Activated CD8-positive, alpha-beta memory T cell treated with anti-CD3 and anti-CD28 coated beads for 24 hours (primary cell): ENCODE data around the gene OCIAD1.
"Not testable (repeated sequence)": the region's sequence is repeated elsewhere in the genome, so short reads cannot be mapped to it uniquely, and the experiment has no call there.

Experiments used
- DNase-seq: peaks from one replicate; pipeline ENCODE4 v3.0.0-alpha.2; 2020

The OCIAD1 gene

DNA sequence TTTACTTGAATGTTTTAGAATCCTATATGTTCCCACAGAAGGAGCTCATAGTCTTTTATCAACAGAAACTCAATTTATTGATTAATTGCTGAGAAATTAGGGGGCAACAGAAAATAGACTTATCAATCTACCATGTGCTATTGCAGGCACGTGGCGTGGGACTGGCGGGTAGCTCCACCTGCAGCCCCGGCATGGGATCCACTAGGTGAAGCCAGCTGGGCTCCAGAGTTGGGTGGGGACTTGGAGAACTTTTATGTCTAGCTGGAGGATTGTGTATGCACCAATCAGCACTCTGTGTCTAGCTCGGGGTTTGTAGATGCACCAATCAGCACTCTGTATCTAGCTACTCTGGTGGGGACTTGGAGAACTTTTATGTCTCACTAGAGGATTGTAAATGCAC, 3.3 kb upstream of the OCIAD1 start:
- no peak for DNase-seq

DNA sequence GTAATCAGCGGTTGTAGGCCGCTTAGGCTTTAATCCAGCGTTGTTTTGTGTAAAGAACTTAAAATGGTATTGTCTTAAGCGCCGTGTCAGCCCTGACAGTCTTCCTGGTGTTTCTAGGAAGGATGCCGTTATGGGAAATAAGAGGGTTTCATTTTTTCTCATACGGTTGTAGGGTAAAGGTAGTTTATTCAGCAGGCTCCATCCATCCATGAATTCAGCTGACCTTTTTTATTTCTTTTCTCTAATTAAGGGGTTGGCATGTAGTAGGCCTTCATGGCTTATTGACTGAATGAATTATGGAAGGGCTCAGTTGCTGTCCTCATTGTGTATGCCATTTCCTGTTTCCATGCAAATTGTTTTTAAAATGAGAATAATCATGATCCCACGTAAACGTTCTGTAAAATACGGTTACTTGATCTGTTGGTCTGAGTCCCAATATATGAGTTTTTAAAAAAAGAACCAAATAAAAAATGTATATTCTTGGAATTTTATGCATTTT, 693 bp downstream of the OCIAD1 start:
- DNase-seq, result no peak

DNA sequence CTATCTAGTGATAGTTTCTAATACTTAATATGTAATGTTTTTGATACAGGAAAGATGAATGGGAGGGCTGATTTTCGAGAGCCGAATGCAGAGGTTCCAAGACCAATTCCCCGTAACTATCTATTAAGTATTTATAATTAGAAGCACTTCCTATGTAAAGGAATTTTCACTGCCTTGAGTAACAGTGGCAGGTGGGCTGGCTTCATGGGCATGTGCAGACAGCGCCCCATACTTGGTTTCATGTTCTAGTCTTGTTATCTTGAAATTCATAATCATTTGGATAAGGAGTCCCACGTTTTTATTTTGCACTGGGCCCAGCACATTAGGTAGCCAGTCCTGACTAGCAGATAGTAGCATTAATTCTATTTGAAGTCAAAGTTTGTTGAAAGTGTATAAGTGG, 1.7 kb downstream of the OCIAD1 start:
- DNase-seq, result no peak

DNA sequence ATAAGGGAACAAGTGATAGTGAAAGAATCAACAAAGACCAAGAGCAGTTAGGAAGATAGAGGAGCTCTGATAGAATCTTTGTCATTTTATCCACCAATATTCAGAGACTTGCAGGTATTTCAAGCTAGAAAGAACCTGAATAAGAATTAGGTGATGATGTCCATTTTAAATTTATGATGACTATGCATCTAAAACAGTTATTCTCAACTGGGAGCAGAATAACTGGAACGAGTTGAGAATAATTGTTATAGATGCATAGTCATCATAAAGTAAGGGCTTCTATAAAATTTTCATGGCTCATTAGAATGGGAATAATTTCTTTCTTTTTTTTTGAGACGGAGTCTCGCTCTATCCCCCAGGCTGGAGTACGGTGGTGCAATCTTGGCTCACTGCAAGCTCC, 5.8 kb downstream of the OCIAD1 start:
- DNase-seq, result no peak

GRCh38 chr4:48841045-48841827, 10.3 kb downstream of the OCIAD1 start:
- DNase-seq, result no peak

GRCh38 chr4:48844843-48845242, 14.0 kb downstream of the OCIAD1 start:
- DNase-seq, result no peak

GRCh38 chr4:48848799-48849198, 17.9 kb downstream of the OCIAD1 start:
- not testable (repeated sequence) for DNase-seq

DNA sequence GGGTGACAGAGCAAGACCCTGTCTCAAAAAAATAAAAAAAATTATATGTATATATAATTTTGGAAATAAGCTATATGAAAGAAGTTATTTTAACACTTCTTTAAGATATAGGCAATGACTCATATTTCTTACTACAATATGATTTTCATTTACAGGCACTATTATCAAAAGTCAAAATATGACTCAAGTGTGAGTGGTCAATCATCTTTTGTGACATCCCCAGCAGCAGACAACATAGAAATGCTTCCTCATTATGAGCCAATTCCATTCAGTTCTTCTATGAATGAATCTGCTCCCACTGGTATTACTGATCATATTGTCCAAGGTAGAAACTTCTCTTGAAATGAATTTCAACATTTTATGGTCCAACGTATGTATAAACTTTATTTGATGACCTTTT, 20.8 kb downstream of the OCIAD1 start:
- DNase-seq, result no peak

GRCh38 chr4:48853604-48854394, 22.9 kb downstream of the OCIAD1 start:
- no peak for DNase-seq

DNA sequence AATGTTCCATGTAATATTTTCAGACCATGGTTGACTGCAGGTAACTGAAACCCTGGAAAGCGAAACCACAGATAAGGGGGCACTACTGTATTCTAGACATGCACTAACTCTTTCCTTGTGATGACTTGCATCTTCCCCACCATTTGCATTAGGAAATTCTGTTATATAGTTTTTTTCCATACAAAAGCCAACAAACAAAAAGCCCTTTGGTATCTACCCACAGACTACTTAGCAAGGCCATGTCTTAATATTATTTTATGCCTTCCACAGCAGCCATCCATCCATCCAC, 23.5 kb downstream of the OCIAD1 start:
- no peak for DNase-seq

- DNase-seq, result no peak
These were observed 24.1 kb downstream of the OCIAD1 start for GRCh38 chr4:48854982-48855381.

GRCh38 chr4:48858130-48858529, 27.2 kb downstream of the OCIAD1 start:
- no peak for DNase-seq

GRCh38 chr4:48862038-48862437, 31.1 kb downstream of the OCIAD1 start:
- no peak for DNase-seq

DNA sequence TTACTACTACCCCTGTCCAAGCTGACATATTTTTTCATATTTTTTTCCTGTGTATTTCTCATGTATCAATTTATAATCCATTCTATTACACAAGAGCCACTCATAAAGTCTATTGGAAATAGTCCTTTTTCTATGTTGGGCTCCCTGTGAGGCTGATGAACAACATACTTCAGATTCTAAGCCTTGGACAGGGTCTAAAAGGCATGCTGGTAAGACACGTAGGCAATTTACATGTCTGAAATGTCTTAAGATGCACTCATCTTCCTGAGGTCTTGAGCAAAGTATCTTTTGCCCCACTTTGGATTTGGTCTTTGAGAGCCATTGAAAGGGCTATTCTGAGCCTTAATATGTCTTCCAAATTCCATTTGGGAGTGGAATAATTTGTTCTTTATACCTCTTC, 31.8 kb downstream of the OCIAD1 start:
- no peak for DNase-seq

DNA sequence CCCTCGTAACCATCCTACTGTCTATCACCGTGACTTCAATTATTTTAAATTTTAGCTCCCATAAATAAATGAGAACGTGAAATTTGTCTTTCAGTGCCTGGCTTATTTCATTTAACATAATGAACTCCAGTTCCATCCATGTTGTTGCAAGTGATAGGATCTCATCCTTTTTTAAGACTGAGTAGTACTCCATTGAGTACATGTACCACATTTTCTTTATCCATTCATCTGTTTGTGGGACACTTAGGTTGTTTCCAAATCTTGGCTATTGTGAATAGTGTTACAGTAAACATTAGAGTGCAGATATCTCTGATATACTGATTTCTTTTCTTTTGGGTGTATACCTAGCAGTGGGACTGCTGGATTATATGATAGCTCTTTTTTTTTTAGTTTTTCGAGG, 32.8 kb downstream of the OCIAD1 start:
- DNase-seq, result no peak

DNA sequence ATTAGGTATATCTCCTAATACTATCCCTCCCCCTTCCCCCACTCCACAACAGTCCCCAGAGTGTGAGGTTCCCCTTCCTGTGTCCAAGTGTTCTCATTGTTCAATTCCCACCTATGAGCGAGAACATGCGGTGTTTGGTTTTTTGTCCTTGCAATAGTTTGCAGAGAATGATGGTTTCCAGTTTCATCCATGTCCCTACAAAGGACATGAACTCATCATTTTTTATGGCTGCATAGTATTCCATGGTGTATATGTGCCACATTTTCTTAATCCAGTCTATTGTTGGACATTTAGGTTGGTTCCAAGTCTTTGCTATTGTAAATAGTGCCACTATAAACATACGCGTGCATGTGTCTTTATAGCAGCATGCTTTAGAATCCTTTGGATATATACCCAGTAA, 33.8 kb downstream of the OCIAD1 start:
- not testable (repeated sequence) for DNase-seq

- no peak for DNase-seq
These were observed 47.1 kb downstream of the OCIAD1 start for GRCh38 chr4:48877827-48878535.

DNA sequence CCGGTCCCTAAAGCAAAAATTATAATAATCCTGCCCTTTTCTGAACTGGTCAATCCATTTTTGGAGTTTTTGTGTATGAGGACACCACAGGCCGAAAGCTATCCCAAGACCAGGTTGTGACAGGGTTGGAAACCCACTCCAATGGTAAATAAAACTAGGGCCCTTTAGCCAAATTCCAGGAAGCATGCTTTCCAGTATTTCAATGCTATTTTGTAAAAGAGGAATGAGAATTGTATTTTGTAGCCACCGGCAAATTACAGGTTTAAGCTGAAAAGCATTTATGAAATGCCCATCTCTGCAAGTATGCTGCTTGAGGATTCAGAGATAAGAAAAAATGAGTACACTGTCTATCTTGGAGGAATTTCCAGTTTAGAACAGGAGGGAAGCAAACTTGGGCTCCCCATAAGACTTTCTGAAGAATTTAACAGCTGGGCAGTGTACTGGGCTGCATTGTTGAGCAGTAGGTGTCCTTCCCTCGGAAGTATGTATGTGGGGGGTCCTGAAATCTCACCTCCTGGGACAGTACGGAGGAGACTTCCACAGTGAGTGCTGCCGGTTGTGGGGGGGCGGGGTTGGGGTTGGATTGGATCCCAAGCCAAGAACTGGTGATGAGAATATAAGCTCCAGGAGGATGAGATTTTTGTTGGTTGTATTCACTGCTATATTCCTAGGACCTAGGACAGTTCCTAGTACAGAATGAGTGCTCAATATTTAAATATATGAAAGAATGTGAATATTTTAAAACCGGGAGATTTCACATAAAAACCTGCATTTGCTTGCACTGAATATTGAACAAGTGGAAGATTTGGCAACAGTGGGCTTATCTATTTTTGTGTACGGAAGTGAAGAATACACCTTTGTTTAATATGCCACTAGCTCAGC, 48.9 kb downstream of the OCIAD1 start:
- no peak for DNase-seq

- not testable (repeated sequence) for DNase-seq
These were observed 50.8 kb downstream of the OCIAD1 start for GRCh38 chr4:48881646-48882045.

GRCh38 chr4:48889750-48890149, 58.9 kb downstream of the OCIAD1 start:
- DNase-seq, result not testable (repeated sequence)

DNA sequence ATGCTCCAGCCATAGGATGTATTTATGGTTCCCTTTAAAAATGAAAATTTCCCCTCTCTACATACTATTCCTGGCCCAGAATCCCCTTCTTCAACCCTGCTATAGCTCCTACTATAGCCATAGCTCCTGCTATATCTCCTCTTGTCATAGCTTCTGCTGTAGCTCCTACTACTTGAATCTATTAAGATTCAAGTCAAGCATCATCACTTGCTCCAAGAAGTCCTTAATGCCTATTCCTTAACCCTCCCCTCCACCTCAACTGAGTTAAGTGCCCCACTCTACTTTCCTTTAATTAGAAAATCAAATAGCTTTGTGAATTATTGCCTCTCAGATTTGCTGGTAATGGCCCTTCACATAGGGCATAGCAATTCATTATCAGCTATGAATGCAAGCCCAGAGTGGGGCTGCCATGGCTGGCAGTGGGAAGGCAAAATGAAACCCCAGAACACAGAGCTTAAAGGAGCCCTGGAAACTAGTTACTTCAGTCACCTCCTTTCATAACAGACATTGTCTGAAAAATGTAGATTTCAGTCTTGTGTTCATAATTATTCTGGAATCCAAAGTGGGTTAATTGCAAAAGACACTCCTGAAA, 60.2 kb downstream of the OCIAD1 start:
- DNase-seq, result no peak

DNA sequence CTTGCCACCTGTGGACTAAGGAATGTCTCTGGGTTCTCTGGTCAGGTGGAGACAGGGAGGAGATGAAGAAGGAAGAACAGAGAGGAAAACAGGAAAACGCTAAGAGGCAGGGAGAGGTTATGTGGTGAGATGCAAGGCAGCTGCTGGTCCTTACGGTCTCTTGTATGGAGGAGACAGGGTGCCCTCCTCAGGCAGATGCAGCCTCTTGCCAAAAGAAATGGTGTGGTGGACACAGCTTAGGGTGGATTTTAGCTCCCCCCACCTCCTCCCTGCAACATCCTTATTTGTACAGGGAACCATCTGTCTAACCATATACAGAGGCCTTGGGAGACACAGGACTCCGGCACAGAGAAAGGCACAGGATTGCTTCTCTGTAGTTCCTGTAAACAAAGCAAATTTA, 66.0 kb downstream of the OCIAD1 start:
- no peak for DNase-seq
